Endothelial cell of umbilical vein (primary cell): ENCODE data around the gene PRR5. TPM values are rescaled to one million over a fixed set of nuclear protein-coding genes. Genes with fewer than 3 reads are reported as not detected.

Experiments
- BruUV-seq: library from RNA; stranded (reverse); fragments of 400-500 nt; replicated peaks from 2 replicates; lab custom pipeline; 2021; lab: Mats Ljungman, UMichigan
- CTCF ChIA-PET: fragments of 300-600, 350-600 bp; sonication (Branson Sonifier 250); formaldehyde crosslinking; loops from one replicate; lab custom pipeline; 2021; ENCODE audit warnings: antibody characterized with exemption, inconsistent platforms; lab: Charles Lee
- POLR2A ChIA-PET: fragments of 300-600, 350-600 bp; sonication (Branson Sonifier 250); formaldehyde crosslinking; loops from one replicate; lab custom pipeline; 2021; ENCODE audit warnings: antibody characterized with exemption, inconsistent platforms; lab: Charles Lee
- DNase-seq: peaks from one replicate; pipeline ENCODE4 v3.0.0-alpha.2; 2011; ENCODE audit warnings: low read depth, low spot score
- FAIRE-seq: peaks from 2 replicates; lab custom pipeline; 2011; peaks lifted over from hg19 to GRCh38; lab: Jason Lieb, UNC
- H2AFZ ChIP-seq: 2 replicates; pipeline ENCODE4 v1.6.0; 2012; ENCODE audit warnings: low read depth, low read length, control low read depth, inconsistent platforms
- H3K27ac ChIP-seq: 2 replicates; pipeline ENCODE4 v1.5.1; 2011; ENCODE audit warnings: low read depth, mild to moderate bottlenecking, control low read depth, low read length, moderate library complexity; ENCODE audit not compliant: insufficient read depth
- H3K27me3 ChIP-seq, 2 experiments: 2 replicates each; pipeline versions ENCODE4 v1.6.0 to v1.6.1; 2011; ENCODE audit warnings: low read length in 2 of 2, mixed read lengths in 1 of 2; ENCODE audit not compliant: control insufficient read depth in 2 of 2, insufficient read depth in 2 of 2
- H3K36me3 ChIP-seq, 2 experiments: 2 replicates in 1 of 2; 3 replicates in 1 of 2; pipeline ENCODE4 v1.5.1; 2011; ENCODE audit warnings: low read length in 2 of 2, mild to moderate bottlenecking in 1 of 2, moderate library complexity in 1 of 2; ENCODE audit not compliant: control insufficient read depth in 2 of 2, insufficient read depth in 2 of 2; ENCODE audit errors: extremely low read depth in 1 of 2
- H3K4me1 ChIP-seq: 3 replicates; pipeline ENCODE4 v1.5.1; 2011; ENCODE audit warnings: mild to moderate bottlenecking, low read length; ENCODE audit not compliant: control insufficient read depth, insufficient read depth; ENCODE audit errors: extremely low read depth
- H3K4me2 ChIP-seq: 2 replicates; pipeline ENCODE4 v1.6.1; 2011; ENCODE audit warnings: low read length, control low read depth, mixed read lengths; ENCODE audit not compliant: insufficient read depth
- H3K4me3 ChIP-seq, 3 experiments: fragments of 200-600 bp in 1 of 3; sonication (generic), shearing (Covaris generic) in 1 of 3; replicated peaks in 1 of 3; 2 replicates each; pipeline ENCODE4 v1.5.1; 2011 to 2016; ENCODE audit warnings: control low read depth in 3 of 3, low read length in 3 of 3, mild to moderate bottlenecking in 2 of 3, inconsistent platforms in 1 of 3, low read depth in 1 of 3, moderate library complexity in 1 of 3; ENCODE audit not compliant: insufficient read depth in 1 of 3
- H3K79me2 ChIP-seq: 2 replicates; pipeline ENCODE4 v1.6.0; 2012; ENCODE audit warnings: low read length, inconsistent platforms; ENCODE audit not compliant: control insufficient read depth, insufficient read depth
- H3K9ac ChIP-seq: replicated peaks from 2 replicates; pipeline ENCODE3; 2011; ENCODE audit warnings: low read length, control low read depth; ENCODE audit not compliant: insufficient read depth; ENCODE audit errors: extremely low read depth
- H3K9me1 ChIP-seq: replicated peaks from 3 replicates; pipeline ENCODE4 v1.6.0; 2011; ENCODE audit warnings: mild to moderate bottlenecking, low read length; ENCODE audit not compliant: control insufficient read depth, insufficient read depth; ENCODE audit errors: extremely low read depth
- H3K9me3 ChIP-seq: replicated peaks from 2 replicates; pipeline ENCODE4 v1.5.1; 2012; ENCODE audit warnings: low read length, inconsistent platforms; ENCODE audit not compliant: control insufficient read depth, insufficient read depth
- H4K20me1 ChIP-seq: replicated peaks from 2 replicates; pipeline ENCODE3; 2011; ENCODE audit warnings: mild to moderate bottlenecking, low read length; ENCODE audit not compliant: control insufficient read depth, insufficient read depth; ENCODE audit errors: extremely low read depth
- EZH2 ChIP-seq: IDR thresholded peaks from 2 replicates; pipeline ENCODE4 v1.6.1; 2012; ENCODE audit warnings: borderline replicate concordance, low read depth, mild to moderate bottlenecking, moderate library complexity, low read length, inconsistent platforms; ENCODE audit not compliant: severe bottlenecking
- FOS ChIP-seq: IDR thresholded peaks from 2 replicates; pipeline ENCODE4 v1.6.1; 2011; ENCODE audit warnings: mild to moderate bottlenecking, low read length, moderate library complexity, borderline replicate concordance; ENCODE audit not compliant: insufficient read depth
- GATA2 ChIP-seq: IDR thresholded peaks from 2 replicates; pipeline ENCODE4 v1.7.0; 2011; ENCODE audit warnings: low read depth, mild to moderate bottlenecking, moderate library complexity, mixed read lengths, low read length; ENCODE audit not compliant: insufficient read length, insufficient read depth
- JUN ChIP-seq: IDR thresholded peaks from 2 replicates; pipeline ENCODE4 v1.6.1; 2011; ENCODE audit warnings: borderline replicate concordance, low read depth; ENCODE audit not compliant: insufficient read length, insufficient read depth
- MYC ChIP-seq: IDR thresholded peaks from one replicate; pipeline ENCODE4 v1.6.1; 2011; ENCODE audit warnings: mild to moderate bottlenecking, low read depth, low read length
- POLR2A ChIP-seq: IDR thresholded peaks from 2 replicates; pipeline ENCODE4 v1.6.1; 2012; ENCODE audit warnings: low read depth, mild to moderate bottlenecking, control low read depth, low read length
- POLR2AphosphoS5 ChIP-seq: IDR thresholded peaks from 2 replicates; pipeline ENCODE4 v1.6.1; 2012; ENCODE audit warnings: low read depth, mild to moderate bottlenecking, control low read depth, low read length, moderate library complexity; ENCODE audit not compliant: insufficient read depth
- dilution Hi-C: fragments of 300-500 bp; cut with MboI; formaldehyde crosslinking; loops from one replicate; pipeline ENCODE4 v1.15.0; 2019; ENCODE audit warnings: low sequenced_read_pairs; ENCODE audit not compliant: extremely low pct_ligation_motif_present
- intact Hi-C: fragments of 100-400 bp; cut with micrococcal nuclease; formaldehyde crosslinking; loops from one replicate; pipeline ENCODE4 v1.10.0; 2022
- polyA plus RNA-seq, 4 experiments: library from polyadenylated mRNA; depleted of rRNA in 3 of 4; stranded (reverse) in 3 of 4; unstranded in 1 of 4; fragments of >200 nt; gene quantifications; 2 replicates each; pipeline versions ENCODE4 v1.2.1 to v1.2.3, GENCODE V29; 2011 to 2012; ENCODE audit warnings: missing spikeins in 1 of 4
- total RNA-seq: library from RNA; stranded (reverse); gene quantifications from 2 replicates; pipeline ENCODE4 v1.2.3, GENCODE V29; 2021
- TF ChIP-seq, protein P1 (sequence below), 2 donors: IDR thresholded peaks; 1 replicate in 1 of 2; 2 replicates in 1 of 2; pipeline ENCODE4 v1.5.1; 2011; ENCODE audit warnings: low read length in 2 of 2, mild to moderate bottlenecking in 2 of 2, moderate library complexity in 2 of 2, control low read depth in 1 of 2, inconsistent platforms in 1 of 2, low read depth in 1 of 2; ENCODE audit not compliant: insufficient read depth in 1 of 2; ENCODE audit errors: extremely low read depth in 1 of 2
- TF ChIP-seq, protein P2 (sequence below): IDR thresholded peaks from 2 replicates; pipeline ENCODE4 v1.6.1; 2011; ENCODE audit not compliant: insufficient read depth, insufficient read length

Gene PRR5
- total and polyA plus RNA-seq, 2 donors (not counting 3 experiments of a cell fraction or from before 2014, with no cell fraction given) = 4.3 to 9.0 TPM

DNA sequence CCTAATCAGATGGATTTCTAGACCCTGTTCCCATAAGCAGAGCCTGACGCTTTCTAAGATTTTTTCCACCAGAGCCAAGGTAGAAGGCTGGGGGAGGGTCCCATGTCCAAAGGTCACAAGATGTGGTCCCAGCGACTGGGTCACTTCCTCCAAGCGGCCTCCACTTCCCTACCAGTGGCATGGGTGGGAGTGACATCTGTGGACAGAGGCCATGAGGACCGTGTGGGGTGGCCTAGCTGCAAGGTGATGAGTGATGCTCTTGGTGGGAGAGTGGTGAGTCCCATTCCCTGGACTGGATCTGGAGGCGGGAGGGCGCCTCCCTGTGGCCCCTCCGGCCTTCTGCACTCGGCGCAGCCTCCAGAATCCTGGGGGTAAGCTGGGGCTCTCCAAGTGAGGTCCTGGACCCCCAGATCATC, 32.4 kb upstream of the PRR5 start:
- intact Hi-C loops (no loop called here), dilution Hi-C loops (no loop called here)
- peaks cover 0 to 2% of the 10 kb centered on the region in 2 experiments for H3K27me3 ChIP-seq
- no TSS peak for BruUV-seq
- no peak for TF ChIP-seq EZH2
- TF ChIP-seq, protein P1, sequence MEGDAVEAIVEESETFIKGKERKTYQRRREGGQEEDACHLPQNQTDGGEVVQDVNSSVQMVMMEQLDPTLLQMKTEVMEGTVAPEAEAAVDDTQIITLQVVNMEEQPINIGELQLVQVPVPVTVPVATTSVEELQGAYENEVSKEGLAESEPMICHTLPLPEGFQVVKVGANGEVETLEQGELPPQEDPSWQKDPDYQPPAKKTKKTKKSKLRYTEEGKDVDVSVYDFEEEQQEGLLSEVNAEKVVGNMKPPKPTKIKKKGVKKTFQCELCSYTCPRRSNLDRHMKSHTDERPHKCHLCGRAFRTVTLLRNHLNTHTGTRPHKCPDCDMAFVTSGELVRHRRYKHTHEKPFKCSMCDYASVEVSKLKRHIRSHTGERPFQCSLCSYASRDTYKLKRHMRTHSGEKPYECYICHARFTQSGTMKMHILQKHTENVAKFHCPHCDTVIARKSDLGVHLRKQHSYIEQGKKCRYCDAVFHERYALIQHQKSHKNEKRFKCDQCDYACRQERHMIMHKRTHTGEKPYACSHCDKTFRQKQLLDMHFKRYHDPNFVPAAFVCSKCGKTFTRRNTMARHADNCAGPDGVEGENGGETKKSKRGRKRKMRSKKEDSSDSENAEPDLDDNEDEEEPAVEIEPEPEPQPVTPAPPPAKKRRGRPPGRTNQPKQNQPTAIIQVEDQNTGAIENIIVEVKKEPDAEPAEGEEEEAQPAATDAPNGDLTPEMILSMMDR (IDR thresholded peaks at IDR 0.05; ENCODE audit: extremely low read depth in 1 of 2, insufficient read depth in 1 of 2, low read depth in 1 of 2, low read length in 2 of 2) = peak; percentile 38 to 59
- H3K79me2 ChIP-seq = no peaks in the 10 kb centered on the region
- ChIA-PET POLR2A (no interaction called here), CTCF (interaction anchor here (0.6 to 5.4 kb wide), 2 partner anchors 14 to 42 kb away, joined by 3 to 35 read pairs; no protein-coding TSS in a partner anchor)
- no peak overlapping the region for H3K4me2 ChIP-seq
- no peak overlapping the region for H3K4me3 ChIP-seq
- peaks cover 6% of the 10 kb centered on the region for H3K4me1 ChIP-seq
- no peak overlapping the region for H3K9ac ChIP-seq
- DNase-seq (no peak), FAIRE-seq (no peak)
- H3K27ac ChIP-seq = no peak overlapping the region
- H4K20me1 ChIP-seq = no peaks in the 10 kb centered on the region
- no peaks in the 10 kb centered on the region for H3K9me3 ChIP-seq
- no peaks in the 10 kb centered on the region for H3K36me3 ChIP-seq
- H2AFZ ChIP-seq = no peak overlapping the region
- H3K9me1 ChIP-seq = no peaks in the 10 kb centered on the region

DNA sequence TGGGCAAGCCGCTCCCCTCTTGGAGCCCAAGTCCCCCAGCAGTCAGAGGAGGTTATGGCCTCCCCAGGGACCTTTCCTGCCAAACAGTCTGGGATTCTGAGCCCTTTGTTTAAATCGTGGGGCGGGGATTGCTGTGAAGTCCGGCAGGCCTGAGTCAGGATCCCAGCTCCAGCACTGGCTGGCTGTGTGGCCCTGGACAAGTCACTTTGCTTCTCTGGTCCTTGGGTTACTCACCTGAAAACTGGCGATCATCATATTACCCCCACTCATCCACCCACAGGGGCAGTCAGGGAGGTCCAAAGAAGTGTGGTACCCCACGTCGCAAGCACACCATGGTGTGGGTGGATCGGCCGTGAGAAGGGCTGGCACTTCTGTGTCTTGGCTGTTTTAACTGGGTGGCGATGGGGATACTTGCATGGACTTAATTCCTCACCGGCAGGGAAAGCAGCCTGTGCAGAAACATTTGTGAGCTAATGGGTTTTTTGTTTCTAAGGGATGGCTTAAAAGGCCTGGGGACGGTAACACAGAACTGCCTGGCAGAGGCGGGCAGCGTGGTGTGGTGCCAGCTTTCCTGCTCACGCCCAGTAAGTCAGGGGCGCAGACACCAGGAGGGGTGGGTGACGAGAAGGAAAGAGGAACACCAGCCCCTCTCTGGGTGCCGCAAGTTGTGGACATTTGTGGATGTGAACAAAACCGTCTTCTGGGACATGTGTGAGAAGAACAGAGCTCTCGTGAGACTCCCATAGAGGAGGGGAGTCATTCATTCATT, 31.6 kb upstream of the PRR5 start:
- Histone ChIP-seq H3K36me3 (no peaks in the 10 kb centered on the region), H3K9me3 (no peaks in the 10 kb centered on the region), H3K4me3 (no peak overlapping the region), H4K20me1 (no peaks in the 10 kb centered on the region), H2AFZ (no peak overlapping the region), H3K4me1 (peaks cover under 1% of the 10 kb centered on the region), H3K9ac (no peak overlapping the region), H3K4me2 (no peak overlapping the region), H3K9me1 (no peaks in the 10 kb centered on the region), H3K27ac (no peak overlapping the region), H3K27me3 (peaks cover 0 to 2% of the 10 kb centered on the region in 2 experiments), H3K79me2 (no peaks in the 10 kb centered on the region)
- ChIA-PET POLR2A (no interaction called here), CTCF (interaction anchor here (0.6 to 5.4 kb wide), 2 partner anchors 13 to 46 kb away, joined by 3 to 35 read pairs; no protein-coding TSS in a partner anchor)
- FAIRE-seq (no peak), DNase-seq (no peak)
- intact Hi-C loops (no loop called here), dilution Hi-C loops (no loop called here)
- no TSS peak for BruUV-seq
- TF ChIP-seq FOS (no peak), GATA2 (no peak), POLR2A (no peak), MYC (no peak), EZH2 (no peak), POLR2AphosphoS5 (no peak), JUN (no peak)
- TF ChIP-seq, protein P2, sequence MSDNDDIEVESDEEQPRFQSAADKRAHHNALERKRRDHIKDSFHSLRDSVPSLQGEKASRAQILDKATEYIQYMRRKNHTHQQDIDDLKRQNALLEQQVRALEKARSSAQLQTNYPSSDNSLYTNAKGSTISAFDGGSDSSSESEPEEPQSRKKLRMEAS = no peak
- TF ChIP-seq, protein P1 (IDR thresholded peaks at IDR 0.05; ENCODE audit: extremely low read depth in 1 of 2, insufficient read depth in 1 of 2, low read depth in 1 of 2, low read length in 2 of 2) = no peak
